ENCODE data around the gene MYO9A.

Gene MYO9A

DNA sequence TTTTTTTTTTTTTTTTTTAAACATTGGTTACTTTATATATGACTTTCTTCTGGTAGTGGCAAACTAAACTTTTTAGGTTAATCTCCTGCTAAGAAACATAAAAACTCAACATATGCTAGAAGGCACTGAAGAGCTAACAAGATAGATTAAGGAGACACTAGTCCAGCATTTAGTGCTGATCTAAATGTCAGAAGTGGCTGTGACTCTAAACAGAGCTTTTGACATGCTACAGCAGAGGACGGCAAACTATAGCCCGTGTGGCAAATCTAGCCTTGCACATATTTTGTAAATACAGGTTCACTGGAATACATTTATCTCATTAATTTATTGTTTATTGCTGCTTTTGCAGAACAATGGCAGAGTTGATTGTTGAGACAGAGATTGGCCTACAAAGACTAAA is 287.0 kb downstream of the MYO9A start:
- no peak for DNase-seq

DNA sequence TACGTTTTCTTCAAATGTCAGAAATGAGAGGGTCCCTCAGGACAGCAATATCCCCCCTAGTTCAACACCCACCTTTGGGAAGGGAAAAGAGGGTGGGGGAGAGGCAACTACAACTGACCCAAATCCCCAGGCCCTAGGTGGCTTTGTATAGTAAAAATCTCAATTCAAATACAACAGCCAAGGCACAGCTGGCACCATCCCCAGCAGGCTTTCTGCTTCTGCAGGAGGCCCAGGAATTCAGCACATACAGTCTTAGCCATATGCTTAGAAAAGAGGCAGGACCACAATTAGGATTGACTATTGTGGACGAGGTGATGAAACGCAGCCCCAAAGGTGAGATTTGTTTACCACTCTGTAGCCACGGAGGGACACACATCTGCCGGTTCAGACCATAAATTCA is 291.8 kb downstream of the MYO9A start:
- DNase-seq, result no peak

DNA sequence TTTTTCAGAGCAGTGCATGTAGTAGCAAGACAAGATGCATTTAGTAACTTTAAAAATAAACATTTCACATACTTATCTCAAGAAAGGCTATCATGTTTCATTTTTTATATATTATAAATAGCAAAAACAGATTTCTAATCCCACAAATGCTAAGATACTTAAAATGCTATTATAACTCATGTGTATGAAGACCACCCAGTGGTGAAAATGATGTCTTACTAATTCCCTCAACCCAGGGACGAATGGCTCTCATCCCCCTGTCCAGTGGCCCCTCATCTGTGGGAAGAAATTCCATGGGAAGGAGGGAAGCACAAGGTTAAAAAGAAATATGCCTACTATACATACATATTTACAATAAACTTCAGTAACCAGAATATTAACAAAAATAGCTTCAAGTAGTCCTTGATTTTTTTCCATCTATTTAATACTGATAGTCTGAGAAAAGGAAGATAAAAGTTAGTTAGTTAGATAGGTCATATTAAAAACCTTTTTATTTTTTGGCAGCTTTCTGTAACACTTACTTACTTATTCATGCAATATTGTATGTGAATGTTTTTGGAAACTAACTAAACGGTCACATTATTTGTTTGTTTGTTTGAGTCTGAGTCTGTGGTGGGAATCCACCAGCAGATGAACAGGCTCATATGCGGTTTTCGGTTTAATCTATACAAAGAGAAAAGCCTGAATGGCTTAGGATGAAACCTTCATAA is 292.8 kb downstream of the MYO9A start:
- no peak for DNase-seq

DNA sequence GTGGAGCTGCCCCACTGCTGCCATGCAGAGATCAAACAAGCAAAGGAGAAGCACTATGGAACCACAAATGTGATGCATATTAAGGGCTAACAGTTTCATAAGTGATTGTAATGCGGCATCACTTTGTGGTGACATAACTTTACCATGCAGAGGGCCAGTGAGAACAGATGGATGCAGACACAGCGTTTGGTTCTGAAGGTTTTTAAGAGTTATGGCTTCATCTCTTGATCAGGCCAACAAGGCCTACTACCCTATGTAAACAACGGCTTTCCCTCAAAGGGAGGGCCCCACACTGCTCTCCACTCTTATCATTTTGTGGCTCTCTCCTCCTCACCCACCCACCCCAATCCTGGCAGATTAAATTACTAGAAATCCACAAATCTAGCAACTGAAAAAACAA is 294.1 kb downstream of the MYO9A start:
- no peak for DNase-seq

DNA sequence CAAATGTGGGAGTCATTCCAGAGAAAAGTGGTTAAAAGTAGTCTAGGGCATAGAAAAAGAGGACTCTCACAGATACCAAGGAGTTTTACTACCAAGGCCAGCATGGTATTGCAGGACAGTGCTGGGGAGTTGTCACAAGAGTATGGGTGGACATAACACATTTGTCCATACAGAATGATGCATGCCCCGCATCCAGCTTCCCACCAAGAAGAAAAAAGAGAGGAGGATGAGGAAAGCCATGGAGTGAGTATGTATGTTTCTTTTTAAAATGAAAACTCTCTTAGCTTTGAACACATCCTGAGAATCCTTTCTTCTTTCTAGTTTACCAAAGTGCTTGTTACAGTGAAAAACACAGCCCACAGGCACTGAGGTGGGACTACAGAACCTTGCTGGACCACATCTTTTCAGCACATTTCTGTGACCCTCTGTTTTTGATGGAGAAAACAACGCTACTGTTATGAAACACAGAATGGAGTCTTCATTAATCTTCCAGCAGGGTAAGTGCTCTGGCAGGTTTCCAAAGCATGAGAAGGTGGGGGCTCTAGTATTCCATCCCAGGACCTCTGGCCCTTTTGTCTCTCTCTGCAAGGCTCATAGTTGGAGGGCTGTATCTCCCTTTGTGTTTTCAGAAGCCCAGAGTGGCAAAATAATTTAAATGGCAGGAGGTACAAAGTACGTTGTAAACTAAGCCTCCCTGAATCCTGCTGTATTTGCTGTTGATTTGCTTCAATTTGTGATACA is 294.9 kb downstream of the MYO9A start:
- DNase-seq, result no peak

DNA sequence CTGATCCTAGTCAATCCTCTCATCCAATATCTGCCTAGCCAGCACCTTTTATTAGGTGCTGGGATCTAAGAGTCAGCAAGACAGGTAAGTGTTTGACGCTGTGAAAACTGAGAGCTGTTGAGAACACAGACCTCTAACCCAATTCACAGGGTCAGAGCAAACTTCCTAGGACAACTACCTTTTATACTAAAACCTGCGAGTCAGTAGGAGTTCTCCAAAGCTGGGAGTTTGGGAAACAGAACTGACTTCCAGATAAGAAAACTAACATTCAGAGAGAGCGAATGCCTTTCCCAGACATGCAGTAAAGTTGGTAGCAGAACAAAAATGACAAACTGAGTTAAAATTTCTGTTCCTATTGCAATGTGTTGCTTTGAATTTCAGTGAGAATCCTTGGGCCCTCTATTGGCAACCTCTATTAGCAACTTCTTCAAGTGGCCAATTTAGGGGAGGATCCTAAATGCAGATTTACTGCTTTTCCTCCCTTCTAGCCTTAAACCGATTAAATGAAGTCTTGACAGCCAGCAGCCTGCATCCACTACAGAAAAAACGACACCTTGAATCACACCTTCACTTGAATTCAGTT is 296.3 kb downstream of the MYO9A start:
- DNase-seq, result no peak

DNA sequence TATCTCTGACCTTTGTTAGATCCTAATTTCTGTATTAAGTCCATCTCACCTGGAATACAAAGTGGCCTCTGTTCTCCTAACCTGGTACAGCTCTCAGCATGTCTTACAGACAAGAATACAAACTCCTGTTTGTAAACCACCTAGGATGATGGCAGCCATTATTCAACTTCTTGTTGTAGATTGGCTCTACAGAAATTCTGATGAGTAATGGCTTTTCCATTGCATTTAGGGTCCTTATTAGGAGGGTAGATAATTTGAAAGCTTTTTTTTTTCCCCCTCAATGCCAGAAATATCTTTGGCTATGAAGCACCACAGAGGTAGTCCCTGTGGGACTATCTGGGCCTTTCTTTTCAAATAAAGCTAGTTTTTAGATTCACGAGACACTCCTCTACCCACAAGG is 297.8 kb downstream of the MYO9A start:
- no peak for DNase-seq

DNA sequence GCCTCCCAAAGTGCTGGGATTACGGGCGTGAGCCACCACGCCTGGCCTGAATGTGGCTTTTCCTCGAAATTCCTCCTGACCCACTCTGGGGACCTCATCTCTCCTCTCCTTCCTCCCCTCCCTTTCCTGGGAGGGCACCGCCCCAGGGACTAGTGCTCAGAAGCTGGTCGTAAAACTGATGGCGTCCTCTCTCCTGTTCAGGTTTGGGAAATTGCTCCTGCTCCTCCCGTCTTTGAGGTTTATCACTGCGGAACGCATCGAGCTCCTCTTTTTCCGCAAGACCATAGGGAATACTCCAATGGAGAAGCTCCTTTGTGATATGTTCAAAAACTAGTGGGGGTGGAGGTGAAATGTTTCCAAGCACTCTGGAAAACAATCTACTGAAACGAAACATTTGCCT is 300.6 kb downstream of the MYO9A start:
- no peak for DNase-seq

DNA sequence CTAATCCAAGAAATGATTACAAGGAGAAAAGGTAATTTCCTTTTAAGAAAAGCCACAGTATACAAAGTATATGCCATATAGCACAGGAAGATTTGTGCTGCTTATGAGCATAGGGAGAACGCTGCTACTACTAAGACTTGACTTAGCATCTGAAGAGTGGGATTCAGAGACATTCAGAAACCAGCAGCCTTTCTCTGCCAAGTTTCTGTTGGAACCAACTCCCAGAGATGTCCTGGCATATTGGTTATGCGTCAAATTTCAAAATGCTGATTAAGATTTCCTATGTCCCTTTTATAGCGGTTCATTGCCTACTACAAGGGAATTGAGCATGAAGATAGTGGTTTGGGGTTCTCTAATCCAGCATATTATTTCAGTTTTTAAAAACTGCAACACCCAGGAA is 302.6 kb downstream of the MYO9A start:
- DNase-seq, result no peak

DNA sequence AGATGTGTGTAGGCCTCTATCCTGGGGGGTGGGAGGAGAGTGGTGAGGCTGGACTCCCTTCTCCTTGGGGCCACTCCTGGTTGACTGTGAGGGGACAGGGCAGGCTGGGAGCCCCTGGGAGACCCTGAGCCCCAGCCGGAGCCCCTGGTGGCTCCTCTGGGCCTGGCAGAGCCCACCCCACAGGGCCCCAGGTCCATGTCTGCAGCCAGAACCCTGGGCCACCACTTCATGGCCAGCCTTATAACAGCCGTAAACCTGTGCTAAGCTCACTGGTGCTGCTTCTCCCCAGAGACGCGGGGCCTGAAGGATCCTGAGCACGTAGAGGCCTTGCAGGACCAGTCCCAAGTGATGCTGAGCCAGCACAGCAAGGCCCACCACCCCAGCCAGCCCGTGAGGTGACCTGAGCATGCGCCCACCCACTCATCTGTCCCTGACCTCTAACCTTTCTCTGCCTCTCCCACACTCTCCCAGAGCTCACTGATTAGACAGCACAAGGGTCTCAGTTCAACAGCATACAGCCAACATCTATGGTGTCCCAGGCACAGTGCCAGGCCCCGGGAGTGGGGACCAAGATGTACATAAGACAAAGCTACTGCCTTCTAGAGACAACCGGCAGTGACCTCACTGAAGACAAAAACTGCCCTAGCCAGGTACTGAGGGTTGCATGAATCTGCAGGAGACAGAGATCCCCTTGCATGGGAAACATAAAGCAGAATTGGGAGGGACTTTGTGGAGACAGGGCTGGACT is 304.1 kb downstream of the MYO9A start:
- DNase-seq, result no peak

DNA sequence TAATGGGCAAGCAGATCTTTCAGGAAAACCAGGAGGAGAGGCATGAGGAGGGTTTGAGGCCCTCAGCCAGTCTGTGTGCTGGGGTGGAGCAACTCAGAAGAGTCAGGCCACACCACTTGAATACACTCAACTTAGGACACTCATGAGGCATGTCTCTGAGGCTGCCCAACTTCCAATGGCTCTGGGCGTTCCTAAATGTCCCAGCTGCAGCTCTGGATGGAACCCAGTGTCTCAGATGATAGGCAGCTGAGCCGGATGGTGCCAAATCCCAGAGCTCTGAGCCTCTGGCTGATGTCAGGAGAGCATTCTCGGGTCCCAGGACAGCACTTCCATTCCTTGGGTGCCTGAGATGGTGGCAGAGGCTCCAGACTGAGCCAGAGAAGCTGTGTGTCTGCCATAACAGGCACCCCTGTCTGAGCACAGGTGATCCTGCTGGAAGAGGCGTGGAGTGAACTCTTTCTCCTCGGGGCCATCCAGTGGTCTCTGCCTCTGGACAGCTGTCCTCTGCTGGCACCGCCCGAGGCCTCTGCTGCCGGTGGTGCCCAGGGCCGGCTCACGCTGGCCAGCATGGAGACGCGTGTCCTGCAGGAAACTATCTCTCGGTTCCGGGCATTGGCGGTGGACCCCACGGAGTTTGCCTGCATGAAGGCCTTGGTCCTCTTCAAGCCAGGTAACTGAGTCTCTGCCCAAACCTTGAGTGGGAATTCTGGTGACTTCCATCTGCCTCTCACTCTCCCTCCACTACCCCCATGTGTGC is 304.8 kb downstream of the MYO9A start:
- no peak for DNase-seq

DNA sequence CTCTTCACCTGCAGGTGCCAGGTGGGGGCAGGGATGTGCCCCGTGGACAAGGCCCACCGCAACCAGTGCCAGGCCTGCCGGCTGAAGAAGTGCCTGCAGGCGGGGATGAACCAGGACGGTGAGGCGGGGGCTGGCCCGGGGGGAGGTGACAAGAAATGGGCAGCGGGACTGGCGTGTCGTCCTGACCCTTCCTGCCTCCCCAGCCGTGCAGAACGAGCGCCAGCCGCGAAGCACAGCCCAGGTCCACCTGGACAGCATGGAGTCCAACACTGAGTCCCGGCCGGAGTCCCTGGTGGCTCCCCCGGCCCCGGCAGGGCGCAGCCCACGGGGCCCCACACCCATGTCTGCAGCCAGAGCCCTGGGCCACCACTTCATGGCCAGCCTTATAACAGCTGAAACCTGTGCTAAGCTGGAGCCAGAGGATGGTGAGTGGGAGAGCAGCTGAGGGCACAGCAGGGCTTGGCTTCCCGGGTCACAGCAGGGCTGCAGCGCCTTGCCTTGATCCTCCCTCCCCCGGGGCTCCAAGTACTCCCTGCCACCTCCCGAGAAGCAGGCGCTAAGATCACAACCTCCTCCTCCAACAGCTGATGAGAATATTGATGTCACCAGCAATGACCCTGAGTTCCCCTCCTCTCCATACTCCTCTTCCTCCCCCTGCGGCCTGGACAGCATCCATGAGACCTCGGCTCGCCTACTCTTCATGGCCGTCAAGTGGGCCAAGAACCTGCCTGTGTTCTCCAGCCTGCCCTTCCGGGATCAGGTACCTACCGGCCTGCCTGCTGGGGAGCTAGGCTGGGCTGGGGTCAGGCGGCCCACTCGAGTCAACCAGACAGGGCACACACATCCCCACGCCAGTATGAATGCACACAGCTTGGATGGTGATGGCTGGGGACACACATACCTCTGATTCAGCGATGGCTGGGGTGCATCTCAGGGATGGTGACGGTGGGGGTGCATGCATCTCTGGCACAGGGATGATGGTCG is 305.9 kb downstream of the MYO9A start:
- no peak for DNase-seq

DNA sequence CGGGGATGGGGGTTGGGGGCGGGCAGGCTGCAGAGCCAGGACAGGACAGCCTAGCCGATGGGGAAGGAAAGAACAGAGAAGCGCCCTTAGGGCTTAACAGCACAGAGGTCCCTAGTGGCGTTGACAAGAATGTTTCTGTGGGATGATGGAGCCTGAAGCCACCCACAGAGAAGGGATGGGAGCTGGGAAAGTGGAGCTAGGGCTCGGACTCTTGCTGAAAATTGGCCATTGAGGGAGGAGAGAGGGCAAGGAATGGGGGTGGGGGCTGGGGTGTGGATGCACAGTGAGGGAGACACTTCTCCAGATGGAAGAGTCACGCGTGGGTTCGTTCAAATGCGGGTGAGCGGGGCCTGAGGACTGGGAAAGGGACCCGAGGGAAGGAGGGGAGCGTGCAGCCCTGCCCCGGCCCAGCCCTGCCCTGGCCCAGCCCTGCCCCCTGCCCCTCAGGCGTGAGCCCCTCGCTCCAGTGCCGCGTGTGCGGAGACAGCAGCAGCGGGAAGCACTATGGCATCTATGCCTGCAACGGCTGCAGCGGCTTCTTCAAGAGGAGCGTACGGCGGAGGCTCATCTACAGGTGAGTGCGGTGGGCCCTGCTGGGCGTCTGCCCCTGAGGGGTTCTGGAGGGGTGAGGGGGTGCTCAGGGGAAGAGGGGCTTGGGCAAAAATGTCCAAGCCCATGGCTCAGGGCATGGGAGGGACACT is 306.8 kb downstream of the MYO9A start:
- DNase-seq, result no peak

DNA sequence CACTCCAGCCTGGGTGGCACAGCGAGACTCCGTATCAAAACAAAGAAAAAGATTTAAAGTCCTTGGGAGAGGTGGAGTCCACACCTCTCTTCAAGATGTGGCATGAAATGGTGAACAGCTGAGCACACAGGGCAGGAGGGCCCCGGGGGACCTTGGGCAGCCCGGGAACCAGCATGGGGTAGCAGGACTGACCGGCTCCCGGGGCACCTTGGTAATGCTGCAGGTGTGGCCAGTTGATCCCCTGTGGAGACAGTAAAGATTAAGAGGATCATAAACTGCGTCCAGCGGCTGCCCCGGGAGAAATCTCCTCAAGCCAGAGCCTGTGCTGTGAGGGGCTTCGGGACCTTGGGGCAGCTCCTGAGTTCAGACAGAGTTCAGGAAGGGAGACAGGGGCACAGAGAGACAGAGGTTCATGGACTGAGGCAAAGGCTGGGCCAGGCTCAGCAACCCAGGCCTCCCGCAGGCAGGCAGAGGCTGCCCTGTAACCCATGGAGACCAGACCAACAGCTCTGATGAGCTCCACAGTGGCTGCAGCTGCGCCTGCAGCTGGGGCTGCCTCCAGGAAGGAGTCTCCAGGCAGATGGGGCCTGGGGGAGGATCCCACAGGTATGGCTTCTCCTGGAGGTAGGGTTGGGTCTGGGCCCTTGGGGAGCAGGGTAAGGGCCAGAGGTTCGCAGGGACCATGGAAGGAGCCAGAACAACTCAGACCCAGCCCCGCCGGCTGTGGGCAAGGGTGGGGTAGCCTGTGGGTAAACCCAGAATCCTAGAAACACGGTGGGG is 307.5 kb downstream of the MYO9A start, which contains the start of gene NR2E3:
Gene NR2E3, plus strand, starts transcription at position 299 of the 780 bp plus-strand sequence. Its CDS starts 190 bp downstream, at position 489.
- no peak for DNase-seq

DNA sequence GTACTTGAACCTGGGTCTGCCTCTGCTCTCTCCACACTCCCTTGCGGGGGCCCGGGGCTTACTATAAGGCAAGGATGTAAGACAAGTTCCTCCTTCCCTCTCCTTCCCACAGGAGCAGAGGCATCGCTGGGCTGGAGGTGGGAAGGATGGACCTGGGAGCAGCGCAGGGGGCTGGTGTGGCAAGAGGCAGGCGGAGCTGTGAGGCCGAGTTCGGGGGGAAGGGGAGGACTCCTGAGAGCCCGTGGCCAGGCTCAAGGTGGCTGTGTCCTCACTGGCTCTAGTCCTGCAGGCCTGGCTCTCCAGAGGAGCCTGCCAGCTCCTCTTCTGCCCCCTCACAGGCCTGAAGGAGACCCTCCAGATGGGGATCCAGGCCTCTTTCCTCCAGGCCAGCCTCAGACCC is 308.6 kb downstream of the MYO9A start:
- DNase-seq, result no peak

DNA sequence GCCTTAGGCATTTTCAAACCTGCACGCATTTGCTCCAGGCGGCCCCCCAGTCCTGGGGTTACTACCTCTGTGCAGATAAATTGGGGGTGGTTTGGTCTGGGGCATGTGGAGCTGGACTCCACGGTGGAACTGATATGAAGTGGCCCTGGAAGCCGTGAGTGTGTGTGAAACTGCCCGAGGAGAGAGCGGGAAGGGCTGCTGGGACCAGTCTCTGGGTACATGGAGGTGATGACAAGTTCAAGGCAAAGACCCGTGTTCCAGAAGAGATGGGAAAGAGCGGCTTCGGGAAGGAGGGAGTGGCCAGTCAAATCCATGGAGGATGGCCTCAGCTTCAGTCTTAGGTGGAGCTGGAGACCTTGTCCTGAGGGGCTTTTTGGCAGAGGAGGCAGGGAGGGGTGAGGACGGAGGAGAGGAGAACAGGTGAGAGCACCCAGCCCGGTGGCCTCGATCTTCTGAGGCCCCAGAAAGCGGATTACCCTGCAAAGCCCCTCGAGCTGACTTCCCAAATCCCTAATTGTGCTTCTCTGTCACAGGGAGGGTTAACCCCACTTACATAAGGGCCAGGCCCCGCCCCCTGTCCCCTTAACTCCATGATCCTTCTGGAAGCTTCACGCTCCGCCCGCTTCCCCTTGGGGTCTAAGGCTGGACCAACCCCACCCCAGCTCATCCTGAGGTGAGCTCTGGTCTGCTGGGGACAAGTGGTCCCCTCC is 309.5 kb downstream of the MYO9A start:
- no peak for DNase-seq

DNA sequence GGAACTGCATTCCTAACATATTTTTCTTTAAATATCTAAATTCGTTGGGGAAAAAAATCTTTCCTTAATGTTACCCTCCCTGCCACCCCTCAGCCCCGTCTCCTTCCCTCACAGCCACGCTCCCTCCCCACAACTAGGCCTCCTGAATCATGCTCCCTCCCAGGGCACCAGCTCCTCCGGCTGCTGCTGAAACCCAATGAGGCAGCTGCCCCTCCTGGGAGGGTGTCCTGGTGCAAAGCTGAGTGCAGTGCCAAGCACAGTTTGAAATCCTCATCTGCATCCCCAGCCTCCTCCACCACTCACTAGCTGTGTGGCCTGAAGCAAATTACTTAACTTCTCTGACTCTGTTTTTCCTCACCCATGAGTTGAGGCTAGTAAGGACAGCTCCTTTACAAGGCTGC is 310.3 kb downstream of the MYO9A start:
- DNase-seq, result no peak

DNA sequence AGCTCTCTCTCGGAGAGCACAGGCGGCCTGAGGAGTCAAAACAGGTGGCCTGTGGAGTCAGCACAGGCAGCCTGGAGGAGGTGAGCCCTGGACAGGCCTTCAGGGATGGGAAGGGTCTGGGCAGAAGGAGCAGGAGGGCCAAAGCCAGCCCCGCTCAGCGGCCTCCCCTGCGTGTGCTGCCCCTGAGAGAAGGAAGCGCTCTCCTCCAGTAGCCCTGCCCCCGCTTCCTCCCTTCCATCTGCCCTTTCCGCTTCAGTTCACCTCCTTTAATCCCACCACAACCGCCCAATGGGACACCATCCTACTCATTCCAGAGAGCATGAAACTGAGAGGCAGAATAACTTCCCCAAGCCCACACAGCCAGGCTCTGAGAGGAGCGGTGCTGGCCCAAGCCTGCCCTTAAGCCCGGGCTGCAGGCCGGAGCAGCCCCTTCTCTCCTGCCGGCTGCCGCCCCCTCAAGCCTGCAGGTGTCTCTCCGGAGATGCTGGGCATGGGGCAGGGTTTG is 310.8 kb downstream of the MYO9A start:
- DNase-seq, result peak; percentile 80

DNA sequence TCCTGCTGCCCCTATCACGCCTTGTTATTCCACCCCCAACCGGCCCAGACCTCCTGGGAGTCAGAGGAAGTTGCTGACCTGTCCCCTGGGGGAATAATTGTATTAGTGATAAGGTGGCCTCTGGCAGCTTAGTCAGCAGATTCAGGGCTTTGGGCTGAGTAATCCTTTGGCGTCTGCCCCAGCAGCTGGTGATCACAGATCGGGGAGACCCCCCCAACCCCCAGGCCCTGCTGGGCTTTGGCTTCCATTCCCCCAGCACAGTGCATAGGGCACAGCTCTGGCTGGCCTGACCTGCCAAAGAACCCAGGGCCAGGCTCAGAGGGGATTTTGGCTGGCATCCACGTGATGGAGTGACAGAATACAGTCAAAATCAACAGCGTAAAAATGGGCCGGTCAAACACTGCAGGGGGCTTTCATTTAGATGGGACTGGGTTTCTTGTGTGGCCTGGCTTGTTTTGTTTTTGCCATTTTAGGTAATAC is 311.5 kb downstream of the MYO9A start:
- peak; percentile 46 for DNase-seq
